ENCODE measurements around the gene APOL3. TPM values are rescaled to one million over a fixed set of nuclear protein-coding genes. Genes with fewer than 3 reads are reported as not detected.

The APOL3 gene
- total RNA-seq, 4 donors from 2014 or later = 14.8 to 98.2 (median 16.5) TPM

- Histone ChIP-seq H3K36me3 (no peaks in the 10 kb centered on the region), H3K4me1 (no peaks in the 10 kb centered on the region), H3K9me3 (no peaks in the 10 kb centered on the region), H3K27ac (no peak overlapping the region), H3K4me3 (no peak overlapping the region), H3K27me3 (no peaks in the 10 kb centered on the region)
- TF ChIP-seq POLR2A (IDR thresholded peaks at IDR 0.05) (no peak), CTCF (IDR thresholded peaks at IDR 0.05) (no peak)
- no peak for DNase-seq
These were observed 43.5 kb downstream of the APOL3 start for GRCh38 chr22:36117053-36117554.

GRCh38 chr22:36116127-36116526 is 44.4 kb downstream of the APOL3 start:
- no peak overlapping the region for H3K27ac ChIP-seq
- no peak overlapping the region for H3K4me3 ChIP-seq
- H3K9me3 ChIP-seq = no peaks in the 10 kb centered on the region
- no peak for DNase-seq
- H3K4me1 ChIP-seq = no peaks in the 10 kb centered on the region
- no peaks in the 10 kb centered on the region for H3K36me3 ChIP-seq
- no peaks in the 10 kb centered on the region for H3K27me3 ChIP-seq
- TF ChIP-seq POLR2A (IDR thresholded peaks at IDR 0.05) = no peak
- no peak for TF ChIP-seq CTCF (IDR thresholded peaks at IDR 0.05)

GRCh38 chr22:36113121-36113520 is 47.4 kb downstream of the APOL3 start:
- H3K4me1 ChIP-seq = no peaks in the 10 kb centered on the region
- DNase-seq = no peak
- H3K9me3 ChIP-seq = no peaks in the 10 kb centered on the region
- no peaks in the 10 kb centered on the region for H3K36me3 ChIP-seq
- H3K27ac ChIP-seq = no peak overlapping the region
- H3K4me3 ChIP-seq = no peak overlapping the region
- no peak for TF ChIP-seq CTCF (IDR thresholded peaks at IDR 0.05)
- no peaks in the 10 kb centered on the region for H3K27me3 ChIP-seq

GRCh38 chr22:36111316-36111715 is 49.2 kb downstream of the APOL3 start:
- H3K36me3 ChIP-seq = no peaks in the 10 kb centered on the region
- no peak overlapping the region for H3K4me3 ChIP-seq
- no peaks in the 10 kb centered on the region for H3K4me1 ChIP-seq
- no peaks in the 10 kb centered on the region for H3K9me3 ChIP-seq
- no peak for TF ChIP-seq POLR2A (IDR thresholded peaks at IDR 0.05)
- no peak for TF ChIP-seq CTCF (IDR thresholded peaks at IDR 0.05)
- H3K27me3 ChIP-seq = no peaks in the 10 kb centered on the region
- DNase-seq = no peak
- no peak overlapping the region for H3K27ac ChIP-seq

- TF ChIP-seq CTCF (IDR thresholded peaks at IDR 0.05) (no peak), POLR2A (IDR thresholded peaks at IDR 0.05) (no peak)
- Histone ChIP-seq H3K27ac (no peak overlapping the region), H3K9me3 (no peaks in the 10 kb centered on the region), H3K36me3 (no peaks in the 10 kb centered on the region), H3K27me3 (no peaks in the 10 kb centered on the region), H3K4me3 (no peak overlapping the region), H3K4me1 (no peaks in the 10 kb centered on the region)
- no peak for DNase-seq
These were observed 50.2 kb downstream of the APOL3 start for GRCh38 chr22:36110306-36110881.

GRCh38 chr22:36107436-36107835 is 53.1 kb downstream of the APOL3 start:
- Histone ChIP-seq H3K4me1 (no peaks in the 10 kb centered on the region), H3K9me3 (no peaks in the 10 kb centered on the region), H3K27ac (no peak overlapping the region), H3K27me3 (no peaks in the 10 kb centered on the region), H3K4me3 (no peak overlapping the region), H3K36me3 (no peaks in the 10 kb centered on the region)
- no peak for DNase-seq
- TF ChIP-seq CTCF (IDR thresholded peaks at IDR 0.05) (no peak), POLR2A (IDR thresholded peaks at IDR 0.05) (no peak)

Measured in Peyer's patch (tissue), 4 donors.